Esophagus mucosa (tissue), 1 donor: Measurements from ENCODE around the gene ESR1. TPM values are rescaled to one million over a fixed set of nuclear protein-coding genes. Genes with fewer than 3 reads are reported as not detected.
"Not testable (repeated sequence)": the region's sequence is repeated elsewhere in the genome, so short reads cannot be mapped to it uniquely, and the experiment has no call there.

Experiments used
- ATAC-seq: fragments of 200-7000 bp; cut with Tn5 transposase; one replicate; pipeline ENCODE4 v1.9.1; 2020
- total RNA-seq: library from RNA; stranded (reverse); gene quantifications from one replicate; pipeline ENCODE4 v1.2.4, GENCODE V29; 2023
- donor health status: DM: yes; HTN: yes; CAD: no.

The ESR1 gene
- total RNA-seq, 1 donor from 2014 or later, result 0.80 TPM

- ATAC-seq, result no peak
Measured at GRCh38 chr6:152098683-152099082, 291.2 kb downstream of the ESR1 start.

GRCh38 chr6:152099446-152100182 lies 292.1 kb downstream of the ESR1 start:
- no peak for ATAC-seq

- ATAC-seq, result peak; percentile 69
Measured at GRCh38 chr6:152100183-152100618, 292.7 kb downstream of the ESR1 start.

- ATAC-seq, result no peak
Measured at GRCh38 chr6:152107973-152108372, 300.5 kb downstream of the ESR1 start.

GRCh38 chr6:152110886-152111820 lies 303.7 kb downstream of the ESR1 start:
- no peak for ATAC-seq

- no peak for ATAC-seq
Measured at GRCh38 chr6:152112491-152113261, 305.2 kb downstream of the ESR1 start.

GRCh38 chr6:152117156-152118133 lies 310.0 kb downstream of the ESR1 start:
- ATAC-seq, result no peak

- no peak for ATAC-seq
Measured at GRCh38 chr6:152118224-152118623, 310.7 kb downstream of the ESR1 start.

- ATAC-seq, result no peak
Measured at GRCh38 chr6:152118678-152119077, 311.2 kb downstream of the ESR1 start.

- ATAC-seq, result no peak
Measured at GRCh38 chr6:152119831-152120230, 312.3 kb downstream of the ESR1 start.

- no peak for ATAC-seq
Measured at GRCh38 chr6:152121910-152122309, 314.4 kb downstream of the ESR1 start.

- no peak for ATAC-seq
Measured at GRCh38 chr6:152122434-152122833, 315.0 kb downstream of the ESR1 start.

GRCh38 chr6:152123076-152123475 lies 315.6 kb downstream of the ESR1 start:
- ATAC-seq, result no peak

GRCh38 chr6:152124429-152125074 lies 317.1 kb downstream of the ESR1 start:
- peak; percentile 45 for ATAC-seq

GRCh38 chr6:152127432-152128165 lies 320.1 kb downstream of the ESR1 start:
- no peak for ATAC-seq

- peak; percentile 10 for ATAC-seq
Measured at GRCh38 chr6:152129691-152130151, 322.2 kb downstream of the ESR1 start.

- peak; percentile 57 for ATAC-seq
Measured at GRCh38 chr6:152130441-152130840, 323.0 kb downstream of the ESR1 start.

GRCh38 chr6:152135755-152136448 lies 328.4 kb downstream of the ESR1 start:
- no peak for ATAC-seq

- ATAC-seq, result no peak
Measured at GRCh38 chr6:152136449-152136825, 329.0 kb downstream of the ESR1 start.

- ATAC-seq, result not testable (repeated sequence)
Measured at GRCh38 chr6:152138344-152138743, 330.9 kb downstream of the ESR1 start.
